OCI-LY7 (cell line): ENCODE data around the gene FRMD1. TPM values are rescaled to one million over a fixed set of nuclear protein-coding genes. Genes with fewer than 3 reads are reported as not detected.

Source experiments
- BruUV-seq: library from RNA; stranded (reverse); fragments of 400-500 nt; replicated peaks from 2 replicates; lab custom pipeline; 2021; lab: Mats Ljungman, UMichigan
- CTCF ChIA-PET: fragments of 300-600 bp; sonication (Branson Sonifier 250); formaldehyde crosslinking; loops from one replicate; lab custom pipeline; 2022; ENCODE audit warnings: antibody characterized with exemption; ENCODE audit not compliant: unreplicated experiment; lab: Charles Lee
- POLR2A ChIA-PET: fragments of 300-600 bp; sonication (Branson Sonifier 250); formaldehyde crosslinking; loops from one replicate; lab custom pipeline; 2022; ENCODE audit warnings: antibody characterized with exemption; lab: Charles Lee
- DNase-seq: peaks from one replicate; pipeline ENCODE4 v3.0.0-alpha.2; 2015; ENCODE audit warnings: low spot score
- H2AFZ ChIP-seq: fragments of 200-600 bp; sonication (generic), shearing (Covaris generic); 2 replicates; pipeline ENCODE4 v1.6.1; 2014; ENCODE audit warnings: mild to moderate bottlenecking, antibody characterized with exemption, low read length, moderate library complexity
- H3K27ac ChIP-seq: fragments of 200-600 bp; sonication (generic); 2 replicates; pipeline ENCODE4 v1.5.1; 2014; ENCODE audit warnings: mixed run types, low read depth, mild to moderate bottlenecking, moderate library complexity, low read length, inconsistent platforms; ENCODE audit not compliant: poor library complexity, severe bottlenecking
- H3K36me3 ChIP-seq: fragments of 200-600 bp; sonication (generic); 2 replicates; pipeline ENCODE4 v1.6.1; 2014; ENCODE audit warnings: mild to moderate bottlenecking, antibody characterized with exemption, low read length, moderate library complexity, mixed read lengths; ENCODE audit not compliant: insufficient read depth
- H3K4me1 ChIP-seq: fragments of 200-600 bp; sonication (generic); 2 replicates; pipeline ENCODE4 v1.5.1; 2014; ENCODE audit warnings: mild to moderate bottlenecking, low read length; ENCODE audit not compliant: insufficient read depth, poor library complexity, severe bottlenecking
- H3K4me2 ChIP-seq: fragments of 200-600 bp; sonication (generic); 2 replicates; pipeline ENCODE4 v1.6.1; 2014; ENCODE audit warnings: mild to moderate bottlenecking, low read length
- H3K4me3 ChIP-seq: fragments of 200-600 bp; sonication (generic); 2 replicates; pipeline ENCODE4 v1.5.1; 2014; ENCODE audit warnings: mild to moderate bottlenecking, low read depth, low read length; ENCODE audit not compliant: poor library complexity, severe bottlenecking
- H3K79me2 ChIP-seq: fragments of 200-600 bp; sonication (generic); 2 replicates; pipeline ENCODE4 v1.6.1; 2016; ENCODE audit warnings: low read depth, mild to moderate bottlenecking, low read length, moderate library complexity, mixed read lengths; ENCODE audit not compliant: insufficient read depth
- H3K9me2 ChIP-seq: fragments of 200-600 bp; sonication (generic); 2 replicates; pipeline ENCODE4 v1.6.1; 2016; ENCODE audit warnings: mild to moderate bottlenecking, low read length, mixed read lengths; ENCODE audit not compliant: insufficient read depth
- H3K9me3 ChIP-seq: fragments of 200-600 bp; sonication (generic); 2 replicates; pipeline ENCODE4 v1.6.1; 2014; ENCODE audit warnings: mild to moderate bottlenecking, mixed run types, low read length, mixed read lengths
- H4K20me1 ChIP-seq: fragments of 200-600 bp; sonication (generic); 2 replicates; pipeline ENCODE4 v1.6.1; 2014; ENCODE audit warnings: mild to moderate bottlenecking, antibody characterized with exemption, low read length, moderate library complexity, mixed read lengths; ENCODE audit not compliant: insufficient read depth
- CTCF ChIP-seq: fragments of 200-600 bp; sonication (generic); conservative IDR thresholded peaks from 2 replicates; pipeline ENCODE4 v1.5.1; 2014; ENCODE audit warnings: mild to moderate bottlenecking, antibody characterized with exemption, low read length, moderate library complexity, mixed read lengths
- EZH2phosphoT487 ChIP-seq: fragments of 200-600 bp; sonication (generic); IDR thresholded peaks from 2 replicates; pipeline ENCODE4 v1.6.1; 2018; ENCODE audit warnings: low read depth, borderline replicate concordance, mild to moderate bottlenecking, mixed run types, antibody characterized with exemption, low read length, moderate library complexity, mixed read lengths
- intact Hi-C: fragments of 100-400 bp; cut with micrococcal nuclease; formaldehyde crosslinking; loops from one replicate; pipeline ENCODE4 v1.10.0; 2022; ENCODE audit not compliant: unreplicated experiment
- total RNA-seq, 2 experiments: library from RNA; depleted of rRNA in 1 of 2; stranded (reverse); fragments of >200 nt in 1 of 2; shearing (Covaris generic) in 1 of 2; gene quantifications; 2 replicates each; pipeline ENCODE4 v1.2.3, GENCODE V29; 2014 to 2022

FRMD1 gene
- total RNA-seq, 2 experiments from 2014 or later = not detected

DNA sequence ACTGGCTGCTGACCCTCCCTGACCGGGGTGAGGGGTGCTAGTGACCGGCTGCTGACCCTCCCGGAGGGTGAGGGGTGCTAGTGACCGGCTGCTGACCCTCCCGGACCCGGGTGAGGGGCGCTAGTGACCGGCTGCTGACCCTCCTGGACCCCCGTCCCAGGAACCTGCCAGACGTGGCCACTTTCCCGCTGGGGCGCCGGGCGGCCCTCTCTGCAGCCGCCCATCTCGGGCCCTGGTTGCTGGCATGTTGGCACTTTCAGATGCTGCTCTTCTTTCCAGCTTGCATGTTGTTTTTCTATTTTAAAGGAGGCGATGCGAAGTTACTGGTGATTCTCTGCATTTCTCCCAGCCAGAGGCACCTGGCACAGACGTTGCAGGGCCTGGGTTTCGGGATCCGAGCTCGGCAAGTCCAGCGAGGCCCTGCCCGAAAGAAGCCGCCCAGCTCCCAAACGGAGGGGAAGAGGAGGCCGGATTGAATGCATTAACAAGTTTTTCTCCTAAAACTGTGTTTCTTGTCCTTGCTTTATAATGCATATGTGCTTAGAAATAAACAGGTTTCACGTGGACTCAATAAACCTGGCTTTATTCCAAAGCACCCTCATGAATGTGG lies 34.4 kb downstream of the FRMD1 start:
- Histone ChIP-seq H4K20me1 (no peaks in the 10 kb centered on the region), H3K27ac (no peak overlapping the region), H3K9me3 (no peaks in the 10 kb centered on the region), H3K36me3 (no peaks in the 10 kb centered on the region), H3K4me1 (no peaks in the 10 kb centered on the region), H3K79me2 (no peaks in the 10 kb centered on the region), H3K4me3 (no peak overlapping the region), H3K9me2 (no peaks in the 10 kb centered on the region), H3K4me2 (no peak overlapping the region), H2AFZ (no peak overlapping the region)
- BruUV-seq = no TSS peak
- no peak for TF ChIP-seq CTCF
- no peak for TF ChIP-seq EZH2phosphoT487
- no peak for DNase-seq
- POLR2A ChIA-PET = no interaction called here
- intact Hi-C loops = no loop called here
- CTCF ChIA-PET = no interaction called here

DNA sequence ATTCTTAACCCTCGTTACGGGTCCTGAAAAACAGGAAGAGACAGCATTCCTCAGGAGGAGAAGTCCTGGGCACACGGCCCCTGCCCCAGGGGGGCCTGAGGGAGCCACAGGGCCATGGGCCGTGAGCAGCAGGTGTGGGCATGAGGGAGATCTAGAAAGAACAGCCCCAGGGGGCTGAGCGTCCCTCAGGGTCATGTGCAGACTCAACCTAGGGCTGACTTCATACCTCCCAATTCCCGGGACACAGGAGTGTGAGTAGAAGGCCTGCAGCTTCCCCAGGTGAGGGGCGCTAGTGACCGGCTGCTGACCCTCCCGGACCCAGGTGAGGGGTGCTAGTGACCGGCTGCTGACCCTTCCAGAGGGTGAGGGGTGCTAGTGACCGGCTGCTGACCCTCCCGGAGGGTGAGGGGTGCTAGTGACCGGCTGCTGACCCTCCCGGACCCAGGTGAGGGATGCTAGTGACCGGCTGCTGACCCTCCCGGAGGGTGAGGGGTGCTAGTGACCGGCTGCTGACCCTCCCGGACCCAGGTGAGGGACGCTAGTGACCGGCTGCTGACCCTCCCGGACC lies 35.1 kb downstream of the FRMD1 start:
- Histone ChIP-seq H3K4me3 (no peak overlapping the region), H2AFZ (no peak overlapping the region), H3K4me2 (no peak overlapping the region), H3K36me3 (no peaks in the 10 kb centered on the region), H3K79me2 (no peaks in the 10 kb centered on the region), H4K20me1 (no peaks in the 10 kb centered on the region), H3K27ac (no peak overlapping the region), H3K4me1 (no peaks in the 10 kb centered on the region), H3K9me3 (no peaks in the 10 kb centered on the region), H3K9me2 (no peaks in the 10 kb centered on the region)
- no peak for DNase-seq
- ChIA-PET POLR2A (no interaction called here), CTCF (no interaction called here)
- intact Hi-C loops = no loop called here
- no TSS peak for BruUV-seq
- no peak for TF ChIP-seq EZH2phosphoT487
- TF ChIP-seq CTCF = no peak

DNA sequence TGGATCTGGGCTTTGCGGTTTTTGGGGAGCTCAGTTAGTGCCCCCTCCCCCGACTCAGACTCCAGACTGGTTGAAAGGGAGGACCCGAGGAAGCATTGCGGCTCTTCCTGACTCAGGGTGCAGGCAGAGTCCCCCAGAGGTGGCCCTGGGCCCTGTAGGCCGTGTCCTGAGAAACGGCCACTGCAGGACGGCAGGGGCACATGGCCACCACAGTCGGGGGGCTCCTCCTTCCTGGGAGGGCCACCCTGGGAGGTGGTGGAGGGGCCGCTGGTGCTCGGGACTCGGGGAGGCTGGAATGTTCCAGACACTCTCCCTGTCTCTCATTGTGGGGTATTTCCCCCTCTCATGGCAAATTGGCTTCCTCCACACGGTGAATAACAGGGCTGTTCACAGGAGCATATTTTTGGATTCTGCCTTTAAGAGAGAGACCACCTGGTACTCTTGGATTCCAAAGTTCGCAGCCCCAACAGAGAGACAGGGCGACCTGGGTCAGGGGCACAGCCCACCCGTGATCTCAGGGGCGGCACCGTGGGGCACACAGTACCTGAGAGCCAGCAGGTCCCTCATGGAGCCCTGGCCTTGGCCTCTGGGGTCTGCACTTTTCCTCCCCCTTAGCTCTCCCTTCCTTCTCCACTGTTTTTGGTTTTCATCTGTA lies 35.7 kb downstream of the FRMD1 start:
- Histone ChIP-seq H3K36me3 (no peaks in the 10 kb centered on the region), H4K20me1 (no peaks in the 10 kb centered on the region), H3K4me3 (no peak overlapping the region), H3K9me3 (no peaks in the 10 kb centered on the region), H3K9me2 (no peaks in the 10 kb centered on the region), H3K27ac (no peak overlapping the region), H3K4me2 (no peak overlapping the region), H3K79me2 (no peaks in the 10 kb centered on the region), H2AFZ (no peak overlapping the region), H3K4me1 (no peaks in the 10 kb centered on the region)
- CTCF ChIA-PET = no interaction called here
- no peak for DNase-seq
- intact Hi-C loops = no loop called here
- no peak for TF ChIP-seq EZH2phosphoT487
- TF ChIP-seq CTCF = no peak
- BruUV-seq = no TSS peak
- POLR2A ChIA-PET = no interaction called here
